HCT116 (cell line): Measurements from ENCODE around the gene GRIK1.

Source experiments
- ATF3 ChIP-seq: IDR thresholded peaks from 2 replicates; pipeline ENCODE4 v1.6.1; 2012
- CTCF ChIP-seq, 3 experiments: fragments of 200-600 bp in 1 of 3; sonication (generic) in 1 of 3; IDR thresholded peaks in 2 of 3; conservative IDR thresholded peaks in 1 of 3; 2 replicates each; pipeline ENCODE4 v1.5.1; 2012 to 2017; ENCODE audit warnings: low read depth in 2 of 3, low read length in 2 of 3, antibody characterized with exemption in 1 of 3, borderline replicate concordance in 1 of 3, control low read depth in 1 of 3, mild to moderate bottlenecking in 1 of 3, mixed read lengths in 1 of 3, mixed run types in 1 of 3, moderate library complexity in 1 of 3; ENCODE audit not compliant: insufficient read depth in 1 of 3
- ELF1 ChIP-seq: IDR thresholded peaks from 2 replicates; pipeline ENCODE4 v1.6.1; 2012; ENCODE audit warnings: low read depth, borderline replicate concordance
- POLR2A ChIP-seq: IDR thresholded peaks from 2 replicates; pipeline ENCODE4 v1.7.0; 2011; ENCODE audit warnings: borderline replicate concordance; ENCODE audit not compliant: insufficient read depth, insufficient read length; ENCODE audit errors: extremely low read depth
- REST ChIP-seq: IDR thresholded peaks from 2 replicates; pipeline ENCODE4 v1.6.1; 2012; ENCODE audit warnings: low read depth

- TF ChIP-seq CTCF (IDR thresholded peaks at IDR 0.05 in 2 of 3, conservative IDR thresholded peaks at IDR 0.05 in 1 of 3; ENCODE audit: borderline replicate concordance in 1 of 3, insufficient read depth in 1 of 3, low read depth in 2 of 3, low read length in 2 of 3) (no peak), REST (no peak), ATF3 (no peak), ELF1 (no peak), POLR2A (no peak)
Observed at GRCh38 chr21:29638761-29639327, 301.0 kb downstream of the GRIK1 start.
